GM21786 (cell line): Measurements from ENCODE around the gene SORCS1.
A peak's percentile ranks its signal among the peaks of the same experiment; 100 is the strongest.
"Not testable (repeated sequence)": the region's sequence is repeated elsewhere in the genome, so short reads cannot be mapped to it uniquely, and the experiment has no call there.

Experiments used
- ATAC-seq: cut with Tn5 transposase; IDR thresholded peaks from one replicate; pipeline ENCODE4 v1.9.1; 2021; ENCODE audit not compliant: unreplicated experiment

The SORCS1 gene

DNA sequence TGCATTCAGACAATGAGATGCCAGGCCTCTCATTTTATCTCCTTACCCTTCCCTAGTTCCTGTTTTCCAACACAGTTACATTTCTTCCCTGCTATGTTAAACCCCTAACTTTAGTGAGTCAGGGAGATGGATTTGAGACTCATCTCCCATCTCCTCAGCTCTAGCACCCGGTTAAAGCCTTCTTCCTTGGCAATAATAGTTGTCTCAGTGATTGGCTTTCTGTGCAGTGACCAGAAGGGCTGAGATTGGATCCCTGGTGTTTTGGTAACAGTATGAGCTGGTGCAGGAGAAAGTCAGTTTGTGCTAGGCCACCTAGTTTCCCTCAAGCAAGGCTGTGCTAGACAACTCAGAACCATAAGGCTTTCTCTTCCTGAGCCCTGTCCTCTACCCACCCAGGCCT is 212.5 kb downstream of the SORCS1 start:
- no peak for ATAC-seq

DNA sequence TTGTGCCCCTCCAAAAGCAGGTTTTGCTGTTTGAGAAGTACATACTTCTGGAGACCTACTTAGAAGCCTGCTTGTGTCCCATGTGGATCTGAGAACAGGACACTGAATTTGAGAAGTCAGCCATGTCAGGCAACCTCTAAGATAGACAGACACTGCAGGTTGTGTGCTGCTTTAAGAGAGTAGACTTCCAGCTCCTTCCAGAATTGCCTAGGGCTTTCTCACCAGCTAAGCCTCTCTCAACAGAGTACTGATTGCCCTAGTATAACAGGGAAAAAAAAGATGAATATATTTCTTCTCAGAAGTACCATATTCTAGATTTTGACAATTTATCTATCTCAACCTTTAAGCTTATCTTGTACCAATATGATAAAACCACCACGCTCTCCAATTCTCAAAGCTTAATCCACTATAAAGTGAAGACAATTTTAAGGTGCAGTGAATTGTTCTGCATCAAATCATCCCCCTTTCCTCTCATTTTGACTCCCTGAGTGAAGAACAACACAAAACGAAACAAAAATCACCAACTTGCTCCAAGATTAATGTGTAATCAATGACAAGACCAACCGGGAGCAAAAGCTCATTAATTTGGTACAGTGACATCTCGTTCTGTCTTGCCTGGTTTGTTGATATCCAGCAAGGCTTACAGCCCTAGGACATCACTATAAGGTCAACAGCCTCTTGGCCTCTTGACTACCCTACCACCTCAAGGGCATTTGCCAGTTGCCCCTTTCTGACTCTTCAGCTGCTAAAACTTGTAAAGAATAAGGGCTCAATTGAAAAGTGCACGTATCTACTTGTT is 214.6 kb downstream of the SORCS1 start:
- no peak for ATAC-seq

DNA sequence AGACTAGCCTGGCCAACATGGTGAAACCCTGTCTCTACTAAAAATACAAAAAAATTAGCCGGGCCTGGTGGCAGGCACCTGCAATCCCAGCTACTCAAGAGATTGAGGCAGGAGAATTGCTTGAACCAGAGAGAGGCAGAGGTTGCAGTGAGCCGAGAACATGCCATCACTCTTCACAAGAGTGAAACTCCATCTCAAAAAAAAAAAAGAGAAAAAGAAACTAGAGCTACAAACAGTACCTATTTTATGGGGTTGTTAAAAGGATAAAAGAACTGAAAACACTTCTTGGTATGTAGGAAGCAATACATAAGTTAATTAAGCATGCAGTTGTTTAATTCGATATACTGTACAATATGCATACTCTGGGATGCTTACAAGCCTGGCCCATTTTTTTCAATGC is 216.9 kb downstream of the SORCS1 start:
- no peak for ATAC-seq

DNA sequence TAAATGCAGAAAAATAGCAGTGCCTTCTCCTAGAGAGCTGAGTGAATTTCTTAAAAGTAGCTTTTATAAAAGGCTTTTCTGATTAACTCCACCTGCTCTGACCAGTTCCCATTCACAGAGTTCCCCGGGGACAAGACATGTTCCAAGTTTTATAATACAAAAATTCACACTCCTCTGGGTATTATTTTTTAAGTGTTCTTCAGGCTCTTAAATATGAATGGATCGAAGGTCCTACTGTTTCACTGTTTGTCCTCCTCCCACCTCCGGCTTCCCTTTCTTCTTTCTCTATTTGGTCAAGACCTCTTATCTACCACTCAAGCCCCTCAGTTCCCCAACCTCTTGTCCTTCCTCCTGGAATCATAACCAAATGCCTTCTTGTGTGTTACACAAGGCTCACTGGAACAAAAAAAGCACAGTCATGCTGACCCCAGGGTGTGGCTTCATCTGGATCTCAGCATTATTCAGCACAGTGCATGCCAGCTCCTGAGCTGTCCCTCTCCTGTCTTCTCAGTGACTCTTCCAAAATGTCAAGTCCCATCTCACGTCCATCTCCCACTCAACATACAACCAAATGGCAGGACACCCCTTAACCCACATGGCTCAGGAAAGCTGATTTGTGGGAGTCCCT is 222.4 kb downstream of the SORCS1 start:
- no peak for ATAC-seq

DNA sequence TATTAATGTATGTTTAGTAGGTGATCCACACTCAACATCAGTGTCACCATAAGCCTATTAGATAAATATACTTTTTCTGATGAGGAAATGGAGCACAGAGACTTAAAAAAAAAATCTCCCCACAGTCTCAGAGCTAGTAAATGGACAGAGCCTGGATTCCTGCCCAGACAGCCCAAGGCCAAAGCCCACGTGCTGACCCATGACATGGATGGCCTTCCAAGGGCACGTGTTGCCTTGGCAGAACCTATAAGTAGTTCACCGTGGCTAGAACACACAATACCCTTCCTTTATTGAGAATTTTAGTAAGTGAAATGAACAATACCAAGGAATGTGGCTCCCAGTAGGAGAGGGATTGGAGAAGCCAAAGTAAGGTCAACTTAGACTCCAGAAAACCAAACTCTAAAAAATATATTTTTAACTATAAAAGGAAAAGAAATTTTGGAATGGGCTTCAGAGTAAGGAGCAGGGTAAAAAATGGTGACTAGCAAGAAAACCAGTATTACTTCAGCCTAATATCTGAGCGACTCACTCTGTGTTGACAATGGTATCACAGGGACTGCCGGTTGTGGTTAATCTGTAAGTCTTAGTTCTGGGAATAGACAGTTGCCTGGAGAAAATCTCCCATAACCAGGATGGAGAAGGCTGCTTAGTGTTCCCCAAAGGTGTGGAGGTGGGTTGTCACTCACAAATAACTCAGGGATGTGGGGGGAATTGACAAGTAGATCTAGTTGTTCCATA is 223.0 kb downstream of the SORCS1 start:
- ATAC-seq, result no peak

DNA sequence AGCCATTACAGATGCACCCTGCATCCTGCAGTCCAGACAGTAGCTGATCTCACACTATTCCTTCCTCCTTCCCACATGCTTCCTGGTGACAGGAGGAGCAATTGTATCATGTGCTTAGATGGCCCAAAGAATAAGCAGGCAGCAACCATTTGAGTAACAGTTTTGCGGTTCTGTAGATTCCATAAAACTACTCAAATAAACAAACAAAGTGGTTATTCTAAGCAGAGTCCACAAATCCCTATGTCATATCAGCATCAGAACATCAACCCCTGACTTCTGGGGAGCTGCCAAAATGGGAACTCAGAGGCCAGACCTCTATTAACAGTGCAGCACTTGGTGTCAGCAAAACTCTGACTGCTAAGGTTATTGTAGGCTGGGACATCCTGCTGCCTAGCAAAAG is 226.0 kb downstream of the SORCS1 start:
- no peak for ATAC-seq

DNA sequence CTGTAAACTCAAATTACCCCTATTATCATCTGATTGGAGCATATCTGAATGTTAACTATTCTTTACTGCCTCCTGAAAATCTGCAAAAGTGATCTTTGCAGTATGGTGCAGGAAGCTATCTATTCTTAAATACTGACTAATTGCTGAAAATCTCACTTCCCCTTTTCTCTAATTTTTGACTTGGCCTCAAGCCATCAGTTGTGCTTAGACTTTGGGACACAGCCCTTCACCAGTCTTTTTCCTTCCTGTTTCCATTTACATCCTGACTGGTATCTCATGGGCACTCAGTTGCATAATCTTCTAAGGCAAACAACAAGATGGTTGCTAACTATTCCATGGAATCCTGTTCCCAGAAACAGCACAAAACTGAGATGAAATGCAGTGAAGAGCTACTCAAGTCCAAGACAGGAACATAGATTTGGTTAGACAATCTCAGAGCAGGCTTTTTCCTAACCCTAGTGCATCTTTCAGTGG is 228.5 kb downstream of the SORCS1 start:
- ATAC-seq, result peak; percentile 59

DNA sequence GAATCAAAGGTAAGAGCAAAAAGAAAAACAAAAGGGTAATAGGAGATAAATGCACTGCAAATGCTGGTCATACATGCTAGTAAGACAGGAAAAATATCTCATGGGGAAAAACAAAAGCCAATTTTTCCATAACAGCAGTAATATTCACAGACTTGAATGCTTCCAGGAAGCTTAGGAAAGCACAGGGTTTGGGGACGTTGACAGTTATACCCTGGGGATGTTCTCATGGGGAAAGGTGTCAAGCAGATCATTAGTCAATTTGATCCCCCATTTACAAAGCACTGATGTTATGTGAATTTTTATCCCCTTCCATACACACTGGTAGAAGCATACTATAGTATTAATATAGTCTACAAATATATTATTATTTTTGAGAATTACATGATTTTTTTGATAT is 232.7 kb downstream of the SORCS1 start:
- no peak for ATAC-seq

DNA sequence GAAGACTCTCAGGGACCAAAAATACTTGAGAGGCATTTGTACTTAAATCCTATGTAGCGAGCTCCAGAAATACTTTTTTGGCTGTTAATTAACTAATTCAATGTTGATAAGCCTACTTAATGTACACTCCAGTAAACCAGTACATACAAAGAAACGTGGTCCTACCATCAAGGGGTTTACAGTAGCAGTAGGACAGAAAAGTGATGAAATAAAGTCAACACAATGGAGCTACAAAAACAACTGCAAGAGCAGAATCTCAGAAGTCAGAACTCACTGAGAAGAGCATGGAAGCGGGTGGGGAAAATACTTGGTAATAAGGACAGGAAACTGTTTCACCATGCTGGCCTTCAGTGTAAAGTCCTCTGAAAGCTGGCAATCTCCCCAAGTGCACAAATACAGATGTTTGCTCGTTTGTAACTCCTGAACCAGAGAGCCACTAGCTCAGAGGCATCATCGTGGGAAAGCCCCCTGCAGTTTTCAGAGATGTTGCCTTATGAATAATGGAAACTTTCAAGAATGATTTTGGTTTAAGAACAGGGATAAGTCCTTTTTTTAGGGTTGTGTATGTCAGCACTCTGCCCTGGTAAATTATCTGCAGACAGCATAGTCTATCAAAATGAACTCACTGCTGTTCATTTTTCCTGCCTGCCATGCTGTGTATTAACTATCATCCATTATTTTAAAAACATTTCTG is 233.2 kb downstream of the SORCS1 start:
- peak; percentile 75 for ATAC-seq

DNA sequence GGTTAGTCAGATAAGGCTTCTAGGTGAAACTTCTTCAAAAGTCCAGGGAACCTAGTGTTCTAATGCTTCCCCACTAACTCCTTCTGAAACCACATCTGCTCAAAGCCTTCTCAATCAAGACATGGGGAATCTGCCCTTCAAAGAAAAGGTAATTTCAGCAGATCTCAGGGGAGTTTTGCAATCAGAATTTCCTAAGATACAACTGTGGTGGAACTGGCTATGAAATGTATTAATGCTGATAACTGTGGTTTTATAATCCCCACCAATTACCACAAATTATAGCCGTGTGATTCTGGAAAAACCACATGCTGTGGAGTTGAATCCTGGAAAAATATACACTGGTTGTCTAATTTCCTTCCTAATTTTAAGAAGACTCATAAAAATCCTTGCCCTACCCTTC is 233.8 kb downstream of the SORCS1 start:
- ATAC-seq, result no peak

DNA sequence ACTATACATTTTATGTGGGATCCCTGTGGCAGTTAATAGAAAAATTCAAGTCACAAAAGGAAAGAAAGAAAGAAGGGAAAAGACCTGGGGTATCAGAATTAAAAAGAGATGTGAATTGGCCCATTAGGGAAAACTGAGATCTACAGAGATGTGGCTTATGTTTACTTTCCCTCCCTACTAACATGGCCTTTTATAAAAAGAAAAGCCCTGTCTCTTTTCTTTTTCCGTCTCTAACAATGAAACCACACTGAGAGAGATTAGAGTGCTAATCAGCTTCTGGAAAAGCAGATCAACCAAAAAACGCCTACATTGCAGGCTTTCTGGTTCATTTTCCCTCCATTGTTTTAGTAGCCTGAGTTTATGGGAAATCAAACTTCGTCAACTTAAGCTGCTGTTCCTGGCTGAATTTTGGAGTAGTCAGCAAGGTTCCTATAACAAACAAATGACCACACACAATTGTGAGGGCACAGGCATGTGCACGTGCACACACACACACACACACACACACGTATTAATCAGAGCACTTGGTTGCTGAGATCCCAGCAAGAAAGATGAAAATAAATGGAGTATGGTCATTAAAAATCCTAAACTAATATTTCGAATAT is 235.1 kb downstream of the SORCS1 start:
- ATAC-seq, result no peak

DNA sequence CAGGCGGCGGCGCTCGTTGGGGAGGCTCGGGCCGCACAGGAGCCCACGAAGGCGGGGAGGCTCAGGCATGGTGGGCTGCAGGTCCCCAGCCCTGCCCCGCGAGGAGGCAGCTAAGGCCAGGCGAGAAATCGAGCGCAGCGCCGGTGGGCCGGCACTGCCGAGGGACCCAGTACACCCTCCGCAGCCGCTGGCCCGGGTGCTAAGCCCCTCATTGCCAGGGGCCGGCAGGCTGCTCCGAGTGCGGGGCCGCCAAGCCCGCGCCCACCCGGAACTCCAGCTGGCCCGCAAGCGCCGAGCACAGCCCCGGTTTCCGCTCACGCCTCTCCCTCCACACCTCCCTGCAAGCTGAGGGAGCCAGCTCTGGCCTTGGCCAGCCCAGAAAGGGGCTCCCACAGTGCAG is 236.4 kb downstream of the SORCS1 start:
- ATAC-seq, result not testable (repeated sequence)

DNA sequence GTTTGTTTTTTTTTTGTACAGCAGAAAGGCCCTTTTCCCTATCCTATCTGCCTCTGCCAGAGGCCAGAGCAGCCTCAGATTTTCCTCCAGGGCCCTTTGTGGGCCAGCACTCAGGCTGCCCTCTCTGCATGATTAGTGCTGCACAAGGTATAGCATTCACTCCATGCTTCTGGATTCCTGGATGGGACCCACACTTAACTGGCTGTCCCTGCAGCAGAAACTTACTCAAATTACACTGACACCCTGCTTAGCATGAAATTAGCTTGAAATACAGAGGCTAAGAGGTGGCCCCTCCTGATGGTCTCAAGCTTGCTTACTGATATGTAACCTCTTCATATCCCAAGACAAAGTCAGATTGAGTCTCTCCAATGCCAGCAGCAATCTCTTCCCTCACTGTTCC is 239.3 kb downstream of the SORCS1 start:
- ATAC-seq, result no peak

DNA sequence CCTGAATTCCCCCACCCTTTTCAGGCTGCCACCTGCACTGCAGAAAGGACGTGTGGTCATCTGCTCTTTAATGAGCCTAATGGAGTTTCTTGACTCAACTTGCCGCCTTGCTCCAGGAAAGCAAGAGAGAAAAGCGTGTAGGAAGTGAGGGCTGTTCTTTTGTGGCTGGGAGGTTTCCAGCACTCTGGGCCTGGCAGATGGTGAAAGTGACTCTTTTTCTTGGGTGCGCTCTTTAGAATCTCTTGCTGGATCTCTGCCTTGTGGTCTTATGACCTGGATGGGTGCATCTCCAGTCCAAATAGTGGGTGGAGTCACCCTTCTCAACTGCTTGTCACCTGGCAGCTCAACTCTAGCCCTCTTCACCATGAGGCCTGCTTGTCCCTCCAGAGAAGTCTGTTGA is 244.0 kb downstream of the SORCS1 start:
- ATAC-seq, result no peak

DNA sequence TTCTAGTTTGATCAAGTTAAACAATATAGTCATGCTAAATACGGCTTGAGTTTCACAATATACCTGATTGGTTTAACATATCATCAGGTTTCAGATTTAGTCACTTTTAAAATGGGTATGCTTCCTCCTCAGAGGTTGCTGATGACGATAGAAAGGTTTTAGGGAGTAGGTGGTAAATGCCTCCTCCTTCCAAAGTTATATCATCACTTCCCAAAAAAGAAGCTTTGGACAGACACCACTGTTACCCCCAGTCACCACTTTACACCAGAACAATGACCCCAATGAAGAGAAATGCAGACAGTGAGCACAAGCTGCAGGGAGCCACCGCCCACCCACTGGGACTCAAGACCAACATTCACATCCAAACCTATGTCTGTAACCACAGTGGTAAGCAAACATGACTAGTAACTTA is 244.6 kb downstream of the SORCS1 start:
- peak; percentile 73 for ATAC-seq

DNA sequence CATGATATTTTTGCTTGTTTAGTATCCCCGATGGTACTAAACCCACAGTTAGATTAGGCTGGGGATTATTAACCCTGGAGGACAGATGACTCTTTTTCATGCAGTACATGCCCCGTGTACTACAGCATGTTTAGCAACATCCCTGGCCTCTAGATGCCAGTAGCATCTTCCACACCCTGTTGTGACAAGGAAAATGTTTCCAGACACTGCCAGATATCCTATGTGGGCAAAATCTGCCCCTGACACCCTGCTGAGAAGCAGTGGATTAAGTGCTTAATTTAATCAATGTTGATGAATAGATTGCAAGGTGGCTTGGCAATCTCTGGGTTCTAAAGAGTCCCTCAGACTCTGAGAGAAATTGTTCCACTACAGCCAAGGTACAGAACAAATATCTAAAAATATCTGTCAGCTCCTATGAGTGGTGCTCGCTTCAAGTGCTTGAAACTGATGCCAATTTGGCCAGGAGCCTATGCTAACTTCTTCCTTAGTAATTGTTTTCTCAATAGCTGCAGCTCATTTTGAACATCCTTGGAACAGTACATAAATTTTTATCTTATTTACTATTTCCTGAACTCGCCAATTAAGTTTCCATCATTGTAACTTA is 247.0 kb downstream of the SORCS1 start:
- no peak for ATAC-seq

DNA sequence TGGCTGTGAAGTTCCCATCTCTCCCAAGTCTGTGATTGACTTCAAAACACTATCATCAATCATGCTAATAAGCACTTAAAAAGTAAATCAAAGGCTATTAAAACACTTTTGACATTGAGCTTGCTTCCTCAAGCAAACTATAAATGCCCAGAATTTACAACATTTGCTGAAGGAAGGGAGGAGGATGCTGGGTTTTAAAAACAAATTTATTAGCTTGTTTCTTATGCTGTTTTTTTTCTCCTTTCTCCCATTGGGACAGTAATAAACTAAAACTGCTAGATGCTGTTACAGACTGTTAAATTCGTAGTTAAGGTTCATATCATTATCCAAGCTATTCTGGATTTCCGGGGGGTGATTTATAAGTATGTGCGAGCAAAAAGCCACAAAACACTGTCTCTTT is 250.5 kb downstream of the SORCS1 start:
- no peak for ATAC-seq

DNA sequence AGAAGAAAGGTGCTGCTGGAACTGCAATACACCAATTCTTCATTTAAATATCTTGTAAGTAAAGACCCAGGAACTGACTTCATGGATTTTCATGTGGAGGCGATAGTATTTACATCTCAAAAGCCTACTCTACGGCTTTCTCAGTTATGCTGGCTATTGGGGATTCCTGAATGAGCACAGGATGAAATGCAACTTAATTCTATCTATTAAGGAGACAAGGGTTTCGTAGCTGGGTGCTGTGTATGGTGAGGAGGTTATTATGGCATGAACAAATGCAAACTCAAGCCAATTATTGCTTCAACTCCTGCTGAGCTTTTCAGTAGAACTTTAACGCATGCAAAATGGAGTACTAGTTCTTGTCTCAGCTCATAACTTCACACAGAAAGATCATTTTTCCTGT is 251.2 kb downstream of the SORCS1 start:
- no peak for ATAC-seq

DNA sequence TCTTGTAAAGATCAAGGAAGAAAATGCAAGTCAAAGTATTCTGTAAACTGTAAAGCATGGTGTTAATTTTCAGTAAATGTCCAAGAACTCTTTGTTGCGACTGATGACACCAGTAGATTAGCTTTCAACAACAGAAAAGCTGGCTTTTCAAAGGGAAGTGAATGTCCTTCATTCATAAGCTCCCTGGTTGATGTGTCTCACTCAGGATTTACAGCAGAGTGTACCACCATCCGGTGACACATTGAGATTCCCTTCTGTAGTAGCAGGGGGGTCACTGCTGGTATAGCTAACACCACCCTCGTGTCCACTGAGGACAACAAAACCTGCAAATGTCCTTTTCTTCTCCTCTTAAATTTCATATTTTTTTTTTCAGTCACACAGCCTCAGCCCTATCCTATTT is 253.4 kb downstream of the SORCS1 start:
- no peak for ATAC-seq

DNA sequence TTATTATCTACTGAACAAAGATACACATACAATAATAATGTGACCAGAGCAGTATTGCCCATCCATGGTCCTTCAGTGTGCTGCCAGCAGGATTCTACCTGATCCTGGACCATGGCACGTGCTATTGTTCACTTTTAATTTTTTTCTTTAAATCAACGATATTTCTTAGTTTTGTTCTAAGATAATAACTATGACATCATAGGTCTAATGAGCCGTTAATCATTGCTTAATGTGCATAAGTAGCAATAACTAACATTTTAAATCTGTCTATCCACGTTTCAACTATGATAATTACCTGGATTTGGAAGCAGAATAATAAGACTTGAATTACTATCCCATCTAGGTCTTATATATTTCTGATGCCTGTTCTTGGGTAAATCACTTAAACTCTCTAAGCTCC is 253.8 kb downstream of the SORCS1 start:
- ATAC-seq, result no peak

DNA sequence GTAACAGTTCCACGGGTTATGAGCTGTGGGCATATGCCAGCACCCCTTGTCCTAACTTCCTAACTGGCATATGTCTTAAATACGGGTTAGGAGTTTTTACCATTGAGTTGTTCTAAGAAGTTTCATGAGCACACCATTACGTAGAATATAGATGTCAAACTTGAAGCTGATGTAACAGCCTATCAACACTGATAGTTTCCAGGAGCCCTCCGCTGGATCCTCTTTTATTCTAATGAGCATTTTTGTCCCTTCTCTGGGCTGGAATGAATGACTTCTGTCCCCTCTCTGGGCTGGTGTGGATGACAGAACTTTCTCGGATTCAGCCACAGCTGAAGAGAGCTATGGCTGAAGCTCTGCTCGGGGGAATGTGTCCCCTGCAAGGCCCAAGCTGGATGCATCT is 256.3 kb downstream of the SORCS1 start:
- ATAC-seq, result no peak
